HL-60 (cell line): ENCODE results near the gene OBI1.

Experiments used
- DNase-seq, 2 experiments: peaks; one replicate each; pipeline ENCODE4 v3.0.0-alpha.2; 2010 to 2020; ENCODE audit warnings: low read depth in 1 of 2, low spot score in 1 of 2
- H3K27ac ChIP-seq: fragments of 250-450 bp; sonication (Bioruptor Pico); replicated peaks from 2 replicates; pipeline ENCODE4 v1.5.1; 2020; ENCODE audit warnings: mild to moderate bottlenecking, moderate library complexity
- H3K27me3 ChIP-seq: fragments of 250-450 bp; sonication (Bioruptor Pico); 2 replicates; pipeline ENCODE4 v1.5.1; 2021; ENCODE audit warnings: mild to moderate bottlenecking, moderate library complexity; ENCODE audit not compliant: insufficient read depth, poor library complexity, severe bottlenecking
- H3K4me3 ChIP-seq: replicated peaks from 2 replicates; pipeline ENCODE4 v1.5.1; 2011; ENCODE audit warnings: mild to moderate bottlenecking, control low read depth, low read length; ENCODE audit not compliant: insufficient read depth
- CTCF ChIP-seq: IDR thresholded peaks from one replicate; pipeline ENCODE4 v1.5.1; 2011; ENCODE audit warnings: low read length, control low read depth, inconsistent platforms; ENCODE audit not compliant: insufficient read depth
- GABPA ChIP-seq: IDR thresholded peaks from 2 replicates; pipeline ENCODE4 v1.6.1; 2012; ENCODE audit warnings: low read depth
- POLR2AphosphoS5 ChIP-seq: IDR thresholded peaks from 2 replicates; pipeline ENCODE4 v1.6.1; 2012; ENCODE audit warnings: low read depth
- SPI1 ChIP-seq: IDR thresholded peaks from 2 replicates; pipeline ENCODE4 v1.6.1; 2012; ENCODE audit warnings: low read depth, mild to moderate bottlenecking, borderline replicate concordance
- TF ChIP-seq, protein P1 (sequence below): IDR thresholded peaks from 2 replicates; pipeline ENCODE4 v1.6.1; 2012; ENCODE audit warnings: low read depth; ENCODE audit not compliant: insufficient replicate concordance

Gene OBI1

DNA sequence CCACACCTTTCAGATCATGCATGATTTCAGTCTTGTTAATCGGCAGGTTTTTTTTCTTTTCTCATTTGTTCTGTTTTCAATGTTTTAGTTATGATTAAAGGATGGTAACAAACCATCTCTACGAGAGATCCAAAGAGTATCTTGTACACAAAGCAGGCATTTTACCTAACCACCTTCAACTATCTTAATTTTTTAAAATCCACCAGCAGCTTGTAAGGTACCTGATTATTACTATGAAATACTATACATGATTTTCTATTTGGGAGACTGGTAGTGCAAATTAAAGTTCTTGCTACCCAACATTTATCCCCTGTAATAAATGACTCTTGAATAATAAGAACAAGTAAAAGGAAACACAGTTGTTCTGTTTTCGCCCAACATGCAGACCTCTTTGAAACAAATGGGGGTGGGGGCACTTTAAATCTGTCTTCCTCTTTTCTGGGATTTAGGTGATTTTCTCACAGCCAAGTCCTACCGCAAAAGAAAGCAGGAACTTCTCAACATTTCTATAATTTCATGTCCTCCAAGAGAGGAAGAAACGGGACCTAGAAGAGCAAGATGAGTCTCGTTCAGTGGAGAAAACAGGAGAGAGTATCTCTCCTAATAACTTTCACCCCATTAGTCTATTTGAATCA lies 59.2 kb downstream of the OBI1 start:
- H3K27ac ChIP-seq: no peak overlapping the region
- H3K4me3 ChIP-seq: no peak overlapping the region
- peak in 1 of 2 experiments; percentile 77 for DNase-seq
- H3K27me3 ChIP-seq: peaks cover 78% of the 10 kb centered on the region
- no peak; the same call in 1 of the 2 replicates for TF ChIP-seq GABPA
- peak; percentile 95 for TF ChIP-seq SPI1

- TF ChIP-seq POLR2AphosphoS5 (no peak), GABPA (no peak), CTCF (no peak), SPI1 (no peak)
- TF ChIP-seq, protein P1, sequence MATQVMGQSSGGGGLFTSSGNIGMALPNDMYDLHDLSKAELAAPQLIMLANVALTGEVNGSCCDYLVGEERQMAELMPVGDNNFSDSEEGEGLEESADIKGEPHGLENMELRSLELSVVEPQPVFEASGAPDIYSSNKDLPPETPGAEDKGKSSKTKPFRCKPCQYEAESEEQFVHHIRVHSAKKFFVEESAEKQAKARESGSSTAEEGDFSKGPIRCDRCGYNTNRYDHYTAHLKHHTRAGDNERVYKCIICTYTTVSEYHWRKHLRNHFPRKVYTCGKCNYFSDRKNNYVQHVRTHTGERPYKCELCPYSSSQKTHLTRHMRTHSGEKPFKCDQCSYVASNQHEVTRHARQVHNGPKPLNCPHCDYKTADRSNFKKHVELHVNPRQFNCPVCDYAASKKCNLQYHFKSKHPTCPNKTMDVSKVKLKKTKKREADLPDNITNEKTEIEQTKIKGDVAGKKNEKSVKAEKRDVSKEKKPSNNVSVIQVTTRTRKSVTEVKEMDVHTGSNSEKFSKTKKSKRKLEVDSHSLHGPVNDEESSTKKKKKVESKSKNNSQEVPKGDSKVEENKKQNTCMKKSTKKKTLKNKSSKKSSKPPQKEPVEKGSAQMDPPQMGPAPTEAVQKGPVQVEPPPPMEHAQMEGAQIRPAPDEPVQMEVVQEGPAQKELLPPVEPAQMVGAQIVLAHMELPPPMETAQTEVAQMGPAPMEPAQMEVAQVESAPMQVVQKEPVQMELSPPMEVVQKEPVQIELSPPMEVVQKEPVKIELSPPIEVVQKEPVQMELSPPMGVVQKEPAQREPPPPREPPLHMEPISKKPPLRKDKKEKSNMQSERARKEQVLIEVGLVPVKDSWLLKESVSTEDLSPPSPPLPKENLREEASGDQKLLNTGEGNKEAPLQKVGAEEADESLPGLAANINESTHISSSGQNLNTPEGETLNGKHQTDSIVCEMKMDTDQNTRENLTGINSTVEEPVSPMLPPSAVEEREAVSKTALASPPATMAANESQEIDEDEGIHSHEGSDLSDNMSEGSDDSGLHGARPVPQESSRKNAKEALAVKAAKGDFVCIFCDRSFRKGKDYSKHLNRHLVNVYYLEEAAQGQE: no peak
- no peak for DNase-seq
- H3K27me3 ChIP-seq: peaks cover 78% of the 10 kb centered on the region
These were observed 59.9 kb downstream of the OBI1 start for GRCh38 chr13:78598966-78599644.

DNA sequence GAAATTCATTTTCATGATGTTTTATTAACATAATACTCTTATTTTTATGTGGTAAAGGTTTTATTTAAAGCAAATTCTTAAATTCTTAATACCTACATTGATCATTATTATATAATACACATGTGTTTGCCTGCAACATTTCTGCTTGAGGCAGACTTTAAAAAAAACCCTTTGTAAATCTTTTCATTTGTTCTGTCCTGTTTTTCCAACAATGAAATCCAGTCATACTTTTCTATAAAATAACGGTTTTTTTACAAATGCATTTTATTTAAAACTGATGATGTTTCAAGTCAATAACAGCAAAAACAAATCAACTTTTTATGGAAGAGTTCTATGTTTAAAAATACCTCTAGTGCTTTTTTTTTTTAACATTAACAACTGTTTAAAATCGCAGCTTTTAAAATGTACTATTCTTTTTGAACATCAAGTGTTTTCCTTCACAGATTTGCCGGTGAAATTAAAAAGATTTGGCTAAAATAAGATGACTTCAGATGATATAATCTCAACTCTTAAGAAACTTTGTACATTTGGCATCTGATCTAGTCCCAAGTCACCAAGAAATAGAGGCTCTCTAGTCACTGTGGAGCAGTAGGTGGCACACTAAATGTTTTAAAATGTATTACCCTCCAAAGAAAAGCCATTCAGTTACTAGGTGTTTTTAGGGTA lies 60.7 kb downstream of the OBI1 start:
- TF ChIP-seq POLR2AphosphoS5 (no peak), SPI1 (no peak), CTCF (no peak), GABPA (no peak)
- TF ChIP-seq, protein P1: no peak
- Histone ChIP-seq H3K27ac (no peak overlapping the region), H3K4me3 (no peak overlapping the region), H3K27me3 (peaks cover 80% of the 10 kb centered on the region)
- no peak for DNase-seq

More at GRCh38 chr13:78598966-78599644, 59.9 kb downstream of the OBI1 start:
- Histone ChIP-seq H3K4me3 (no peak overlapping the region), H3K27ac (no peak overlapping the region)

GRCh38 chr13:78597602-78597932 lies 61.4 kb downstream of the OBI1 start:
- DNase-seq: no peak
- TF ChIP-seq SPI1 (no peak), CTCF (no peak), POLR2AphosphoS5 (no peak), GABPA (no peak)
- TF ChIP-seq, protein P1: no peak
- Histone ChIP-seq H3K4me3 (no peak overlapping the region), H3K27me3 (peaks cover 86% of the 10 kb centered on the region), H3K27ac (no peak overlapping the region)
